Activated T-cell treated with anti-CD3 and anti-CD28 coated beads, Interleukin-2, amount 50 U/mL, for 72 hours (primary cell): ENCODE results near the gene GIMAP5. TPM values are rescaled to one million over a fixed set of nuclear protein-coding genes. Genes with fewer than 3 reads are reported as not detected.

Experiments used
- ATAC-seq, 2 donors: fragments of 150-1000 bp; cut with Tn5 transposase; replicated peaks in 1 of 2; 2 replicates each; pipeline ENCODE4 v1.10.0; 2021; ENCODE audit warnings: moderate library complexity in 2 of 2, mild to moderate bottlenecking in 1 of 2
- DNase-seq, 2 donors: peaks; one replicate each; pipeline ENCODE4 v3.0.0; 2021 to 2022; ENCODE audit warnings: mixed read lengths in 1 of 2
- H3K27ac Mint-ChIP-seq: one replicate; pipeline ENCODE4 v1.8.0; 2022; ENCODE audit warnings: mild to moderate bottlenecking, moderate library complexity, mixed read lengths
- H3K27me3 Mint-ChIP-seq: one replicate; pipeline ENCODE4 v1.8.0; 2022; ENCODE audit warnings: low read depth, mixed read lengths
- H3K36me3 Mint-ChIP-seq, 2 donors: one replicate each; pipeline ENCODE4 v1.8.0; 2022; ENCODE audit warnings: mixed read lengths in 2 of 2, mild to moderate bottlenecking in 1 of 2; ENCODE audit not compliant: insufficient read depth in 2 of 2
- H3K4me1 Mint-ChIP-seq: one replicate; pipeline ENCODE4 v1.8.0; 2022; ENCODE audit warnings: low read depth, mixed read lengths
- H3K4me3 Mint-ChIP-seq, 2 donors: one replicate each; pipeline ENCODE4 v1.8.0; 2022; ENCODE audit warnings: mild to moderate bottlenecking in 2 of 2, mixed read lengths in 2 of 2, moderate library complexity in 2 of 2
- H3K9me3 Mint-ChIP-seq, 2 donors: one replicate each; pipeline ENCODE4 v1.8.0; 2022; ENCODE audit warnings: mixed read lengths in 2 of 2
- total RNA-seq, 2 donors: library from RNA; stranded (reverse); gene quantifications; one replicate each; pipeline ENCODE4 v1.2.3, GENCODE V29; 2022

The GIMAP5 gene
- total RNA-seq, 2 donors from 2014 or later = 43.5 to 50.5 TPM

DNA sequence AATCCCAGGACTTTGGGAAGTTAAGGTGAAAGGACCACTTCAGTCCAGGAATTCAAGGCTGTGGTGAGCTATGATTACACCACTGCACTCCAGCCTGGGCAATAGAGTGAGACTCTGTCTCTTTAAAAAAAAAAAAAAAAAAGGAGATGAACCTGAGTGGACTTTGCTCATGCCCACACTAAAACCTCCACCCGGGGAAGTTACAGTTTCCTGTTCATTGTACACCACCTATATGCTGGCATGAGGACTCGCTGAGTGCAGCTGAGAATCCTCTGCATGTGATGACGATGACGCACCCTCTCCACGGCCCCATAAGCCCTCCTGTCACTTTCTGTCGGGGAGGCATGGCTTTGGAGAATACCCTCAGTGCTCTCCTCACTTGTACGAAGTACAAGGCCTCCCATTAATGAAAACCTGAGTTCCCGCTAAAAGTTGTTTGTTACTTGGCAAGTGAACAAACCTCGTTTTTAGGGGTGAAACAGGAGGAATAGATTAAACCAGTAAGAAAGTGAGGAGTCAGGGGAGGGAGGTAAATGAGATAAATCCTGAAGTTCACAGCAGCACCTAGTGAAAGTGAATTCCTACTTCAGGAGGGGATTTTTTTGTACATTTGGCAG is 47.0 kb downstream of the GIMAP5 start:
- no peak for DNase-seq
- Mint-ChIP-seq H3K36me3 (no peaks in the 10 kb centered on the region), H3K27me3 (peaks cover 16% of the 10 kb centered on the region), H3K4me3 (no peak overlapping the region), H3K27ac (no peak overlapping the region), H3K4me1 (peaks cover 12% of the 10 kb centered on the region), H3K9me3 (no peaks in the 10 kb centered on the region)
- no peak for ATAC-seq

DNA sequence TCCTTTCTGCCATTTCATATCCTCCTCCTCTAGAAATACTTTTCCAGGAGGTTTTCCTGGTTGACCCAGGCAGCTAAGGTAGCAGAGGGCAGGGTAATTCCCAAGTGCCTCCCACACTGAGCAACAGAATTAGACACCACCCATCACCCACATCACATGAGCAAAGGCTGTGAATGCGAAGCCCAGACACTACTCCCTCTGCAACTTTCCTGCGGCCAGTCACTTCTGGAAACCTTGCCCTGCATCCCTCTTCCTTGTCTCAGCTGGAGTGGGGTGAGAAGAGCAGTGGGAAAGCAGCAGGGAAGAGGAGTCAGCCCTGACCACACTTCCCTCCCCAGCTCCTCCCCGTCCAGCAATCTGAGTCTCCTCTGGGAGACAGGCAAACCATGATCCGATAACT is 47.7 kb downstream of the GIMAP5 start:
- Mint-ChIP-seq H3K27ac (no peak overlapping the region), H3K27me3 (peaks cover 16% of the 10 kb centered on the region), H3K36me3 (no peaks in the 10 kb centered on the region), H3K4me3 (no peak overlapping the region), H3K4me1 (peaks cover 12% of the 10 kb centered on the region), H3K9me3 (no peaks in the 10 kb centered on the region)
- ATAC-seq (no peak), DNase-seq (no peak)

DNA sequence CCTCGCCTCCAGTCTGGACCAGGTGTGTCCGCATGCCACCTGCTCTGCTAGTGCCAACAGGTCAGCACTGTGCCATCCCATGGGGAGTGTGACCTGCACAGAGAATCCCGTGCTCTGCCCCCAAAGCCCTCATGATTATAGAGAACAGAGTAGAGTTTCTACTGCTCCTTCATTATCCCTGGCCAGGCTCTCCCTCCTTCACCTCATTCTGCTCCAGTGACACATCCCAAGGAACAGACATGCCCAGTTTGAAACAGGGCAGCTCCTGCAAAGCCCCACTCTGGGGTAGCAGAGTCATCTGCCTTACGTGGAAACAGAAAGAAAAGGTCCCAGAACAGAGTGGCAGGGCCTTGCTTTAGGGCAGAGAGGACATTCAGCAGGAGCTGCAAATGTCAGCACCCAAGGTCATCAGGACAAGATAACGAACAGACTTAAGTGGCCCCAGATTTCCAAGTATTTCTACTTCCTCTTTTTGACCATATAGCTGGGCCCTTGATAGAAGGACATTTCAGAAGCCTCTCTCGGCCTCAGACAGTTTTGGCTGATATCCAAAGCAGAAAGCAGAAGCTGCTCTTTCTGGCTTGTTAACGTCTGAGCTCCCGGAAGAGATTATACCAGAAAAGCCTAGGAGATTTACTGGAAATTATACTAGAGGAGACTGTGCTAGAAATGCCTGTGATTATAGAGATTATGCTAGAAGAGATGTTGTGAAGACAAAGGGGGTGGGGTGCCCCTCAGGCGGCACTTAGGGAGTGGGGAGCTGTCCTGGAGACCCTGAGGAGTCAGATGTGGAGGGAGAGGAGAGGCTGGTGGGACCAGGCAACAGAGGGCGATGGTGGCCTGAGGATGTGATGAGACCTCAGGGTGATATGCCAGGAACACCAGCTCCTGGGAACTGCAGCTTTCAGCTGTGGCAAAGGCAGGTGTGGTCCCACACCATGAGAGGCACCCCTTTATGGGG is 50.4 kb downstream of the GIMAP5 start:
- no peaks in the 10 kb centered on the region for H3K9me3 Mint-ChIP-seq
- peaks cover 12% of the 10 kb centered on the region for H3K4me1 Mint-ChIP-seq
- DNase-seq (no peak), ATAC-seq (no peak)
- no peak overlapping the region for H3K4me3 Mint-ChIP-seq
- H3K27me3 Mint-ChIP-seq = peaks cover 7% of the 10 kb centered on the region
- no peak overlapping the region for H3K27ac Mint-ChIP-seq
- no peaks in the 10 kb centered on the region for H3K36me3 Mint-ChIP-seq

DNA sequence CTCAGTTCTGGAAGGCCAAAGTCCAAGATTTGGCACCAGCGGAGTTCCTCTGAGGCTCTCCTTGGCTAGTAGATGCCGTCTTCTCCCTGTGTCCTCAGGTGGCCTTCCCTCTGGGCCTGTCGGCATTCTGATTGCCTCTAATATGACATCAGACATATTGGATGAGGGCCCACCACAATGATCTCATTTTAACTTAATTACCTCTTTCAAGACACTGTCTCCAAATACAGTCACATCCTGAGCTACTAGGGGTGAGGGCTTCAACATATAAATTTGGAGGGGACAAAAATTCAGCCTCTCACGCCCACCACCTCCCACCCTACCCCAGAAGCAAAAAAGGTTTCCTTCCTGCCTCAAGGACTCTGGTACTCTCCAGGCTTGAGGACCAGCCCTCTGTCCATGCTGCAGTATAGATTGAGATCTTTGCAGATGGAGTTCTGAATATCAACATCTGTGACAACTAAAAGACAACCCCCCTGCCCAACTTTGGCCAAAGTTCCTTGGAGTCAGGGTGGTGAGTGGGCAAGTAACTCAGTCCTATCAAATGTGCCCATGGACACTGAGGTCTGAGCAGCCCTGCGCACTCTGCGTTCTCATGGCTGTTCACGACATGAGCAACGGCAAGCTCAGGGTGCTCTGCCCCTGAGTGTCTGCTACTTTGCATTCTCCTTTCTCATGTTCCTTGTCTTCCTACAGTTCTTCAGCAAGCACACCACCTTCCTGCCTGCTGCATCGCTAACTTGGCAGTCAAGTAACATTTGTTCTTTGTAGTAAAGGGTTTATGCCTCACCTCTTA is 51.5 kb downstream of the GIMAP5 start:
- Mint-ChIP-seq H3K9me3 (no peaks in the 10 kb centered on the region), H3K27ac (no peak overlapping the region), H3K4me3 (no peak overlapping the region), H3K4me1 (peaks cover 12% of the 10 kb centered on the region), H3K36me3 (no peaks in the 10 kb centered on the region), H3K27me3 (peaks cover 7% of the 10 kb centered on the region)
- DNase-seq = no peak
- no peak for ATAC-seq

DNA sequence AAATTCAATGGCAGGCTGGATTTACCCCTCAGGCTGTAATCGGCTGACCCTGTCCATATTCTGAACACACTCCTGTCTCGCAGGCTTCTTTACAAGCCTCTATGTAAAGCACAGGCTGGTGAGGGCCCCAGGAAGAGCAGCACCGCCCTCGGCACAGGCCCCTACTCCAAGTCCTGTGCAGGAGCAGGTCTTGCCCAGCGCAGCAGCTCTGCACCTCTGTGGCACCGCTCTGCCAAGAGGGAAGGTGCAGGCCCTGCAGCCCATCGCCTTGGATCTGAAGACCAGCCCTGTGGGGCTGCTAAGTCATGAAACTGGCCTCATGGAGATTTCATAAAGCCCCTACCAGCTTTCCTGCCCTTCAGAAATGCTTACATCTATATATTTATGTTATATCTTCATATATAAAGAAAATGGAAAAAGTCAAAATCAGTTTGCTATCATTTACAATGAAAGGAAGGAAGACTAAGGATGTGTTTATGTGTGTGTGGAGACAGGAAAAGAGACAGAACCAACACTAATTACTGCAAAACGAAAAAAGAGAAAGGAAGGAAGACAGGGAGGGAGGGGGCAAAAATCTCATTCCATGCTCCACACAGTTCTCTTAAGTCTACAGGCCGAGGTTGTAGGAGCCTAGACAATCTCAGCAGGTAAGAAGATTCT is 53.3 kb downstream of the GIMAP5 start:
- no peaks in the 10 kb centered on the region for H3K9me3 Mint-ChIP-seq
- peaks cover 9% of the 10 kb centered on the region for H3K4me1 Mint-ChIP-seq
- peaks cover 7% of the 10 kb centered on the region for H3K27me3 Mint-ChIP-seq
- H3K36me3 Mint-ChIP-seq = no peaks in the 10 kb centered on the region
- ATAC-seq (no peak), DNase-seq (no peak)
- H3K27ac Mint-ChIP-seq = no peak overlapping the region
- no peak overlapping the region for H3K4me3 Mint-ChIP-seq

GRCh38 chr7:150791304-150791703 is 54.1 kb downstream of the GIMAP5 start:
- H3K9me3 Mint-ChIP-seq = no peaks in the 10 kb centered on the region
- no peak overlapping the region for H3K27ac Mint-ChIP-seq
- ATAC-seq (no peak), DNase-seq (no peak)
- peaks cover 2% of the 10 kb centered on the region for H3K4me1 Mint-ChIP-seq
- no peak overlapping the region for H3K4me3 Mint-ChIP-seq
- peaks cover 7% of the 10 kb centered on the region for H3K27me3 Mint-ChIP-seq
- no peaks in the 10 kb centered on the region for H3K36me3 Mint-ChIP-seq

DNA sequence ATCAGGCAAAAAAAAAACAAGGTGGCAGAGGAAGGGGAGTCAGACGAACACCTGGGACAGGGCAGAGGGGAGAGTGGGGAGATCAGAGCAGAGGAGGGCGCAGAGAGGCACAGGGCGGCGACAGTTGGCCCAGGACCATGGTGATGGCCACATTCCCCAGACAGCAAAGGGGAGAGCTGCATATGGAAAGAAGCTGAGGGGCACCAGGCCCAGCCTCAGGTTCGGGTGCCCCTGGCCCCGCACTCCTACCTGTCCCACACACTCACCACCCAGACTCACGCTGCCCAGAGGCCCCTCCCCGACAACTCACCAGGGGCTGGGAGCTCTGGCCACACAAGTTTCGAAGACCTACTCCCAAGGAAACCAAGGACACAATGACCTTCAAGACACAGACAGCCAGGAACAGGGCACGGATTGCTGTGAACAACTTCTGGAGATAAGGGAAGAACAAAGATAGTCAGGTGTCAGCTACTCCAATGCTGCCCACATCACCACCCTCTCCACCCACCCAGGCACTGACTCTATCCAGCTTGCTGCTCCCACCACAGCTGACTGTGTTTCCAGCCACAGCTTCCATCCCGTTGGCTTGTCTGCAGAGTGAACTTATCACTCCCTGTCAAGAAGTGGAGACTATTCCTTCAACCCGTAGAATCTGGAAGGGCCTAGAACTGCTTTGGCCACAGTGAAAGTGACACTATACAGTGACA is 54.7 kb downstream of the GIMAP5 start:
- Mint-ChIP-seq H3K9me3 (no peaks in the 10 kb centered on the region), H3K27me3 (peaks cover 7% of the 10 kb centered on the region), H3K27ac (no peak overlapping the region), H3K4me1 (no peaks in the 10 kb centered on the region), H3K4me3 (no peak overlapping the region), H3K36me3 (no peaks in the 10 kb centered on the region)
- ATAC-seq = no peak
- no peak for DNase-seq

Other genes with a start within 250 kb of the GIMAP5 start
- 10 to 100 TPM; 45.1 to 50.7 TPM for gene GIMAP7, start 222.5 kb upstream of the GIMAP5 start, total RNA-seq
- gene GIMAP4, start 170.0 kb upstream of the GIMAP5 start, total RNA-seq = 100 to 1,000 TPM; 114 to 156 TPM
- gene GIMAP6, start 105.0 kb upstream of the GIMAP5 start, total RNA-seq = 10 to 100 TPM; 35.1 to 41.6 TPM
- gene GIMAP2, start 51.7 kb upstream of the GIMAP5 start, total RNA-seq = 10 to 100 TPM; 47.8 to 59.4 TPM
- gene GIMAP1, start 20.8 kb upstream of the GIMAP5 start, total RNA-seq = 1 to 10 TPM; 5.5 to 9.3 TPM
- gene TMEM176B, start 62.9 kb downstream of the GIMAP5 start, total RNA-seq = not detected
- under 1 TPM; 0.24 to 0.30 TPM for gene TMEM176A, start 63.4 kb downstream of the GIMAP5 start, total RNA-seq
- gene AOC1, start 115.1 kb downstream of the GIMAP5 start, total RNA-seq = not detected
- gene KCNH2, start 240.9 kb downstream of the GIMAP5 start, total RNA-seq = under 1 TPM; 0.72 to 0.77 TPM